HS-27A (cell line): ENCODE measurements around the gene HHAT.

Experiments
- DNase-seq: peaks from one replicate; pipeline ENCODE4 v3.0.0-alpha.2; 2012; ENCODE audit warnings: low read depth, missing footprints

Gene HHAT

GRCh38 chr1:210687582-210688279 is 359.0 kb downstream of the HHAT start:
- DNase-seq, result peak; percentile 48

- no peak for DNase-seq
Measured at GRCh38 chr1:210688512-210689234, 360.0 kb downstream of the HHAT start.

- no peak for DNase-seq
Measured at GRCh38 chr1:210689826-210690225, 361.1 kb downstream of the HHAT start.

GRCh38 chr1:210690236-210690635 is 361.5 kb downstream of the HHAT start:
- no peak for DNase-seq

- DNase-seq, result no peak
Measured at GRCh38 chr1:210691039-210691610, 362.4 kb downstream of the HHAT start.

- no peak for DNase-seq
Measured at GRCh38 chr1:210692796-210693195, 364.1 kb downstream of the HHAT start.

- no peak for DNase-seq
Measured at GRCh38 chr1:210695026-210695425, 366.3 kb downstream of the HHAT start.

- DNase-seq, result no peak
Measured at GRCh38 chr1:210696709-210697108, 368.0 kb downstream of the HHAT start.

- DNase-seq, result no peak
Measured at GRCh38 chr1:210697185-210697584, 368.5 kb downstream of the HHAT start.

- no peak for DNase-seq
Measured at GRCh38 chr1:210698661-210699060, 370.0 kb downstream of the HHAT start.

- no peak for DNase-seq
Measured at GRCh38 chr1:210700083-210700482, 371.4 kb downstream of the HHAT start.

GRCh38 chr1:210700511-210700910 is 371.8 kb downstream of the HHAT start:
- no peak for DNase-seq

- DNase-seq, result no peak
Measured at GRCh38 chr1:210702506-210702905, 373.8 kb downstream of the HHAT start.

GRCh38 chr1:210703593-210703992 is 374.9 kb downstream of the HHAT start:
- DNase-seq, result no peak

GRCh38 chr1:210705086-210705485 is 376.4 kb downstream of the HHAT start:
- DNase-seq, result no peak

GRCh38 chr1:210706246-210706645 is 377.5 kb downstream of the HHAT start:
- no peak for DNase-seq

- DNase-seq, result no peak
Measured at GRCh38 chr1:210707300-210708240, 378.9 kb downstream of the HHAT start.

GRCh38 chr1:210709701-210710100 is 381.0 kb downstream of the HHAT start:
- no peak for DNase-seq

GRCh38 chr1:210711825-210712612 is 383.3 kb downstream of the HHAT start:
- DNase-seq, result no peak

- DNase-seq, result no peak
Measured at GRCh38 chr1:210715072-210715471, 386.4 kb downstream of the HHAT start.

- no peak for DNase-seq
Measured at GRCh38 chr1:210722410-210723081, 393.8 kb downstream of the HHAT start.
